Hepatocyte (in vitro differentiated cells): ENCODE data around the gene ZFYVE28.

Experiments used
- EZH2 ChIP-seq: fragments of 200-600 bp; sonication (generic); IDR thresholded peaks from 2 replicates; pipeline ENCODE4 v1.6.1; 2016; ENCODE audit warnings: antibody characterized with exemption, mild to moderate bottlenecking, borderline replicate concordance
- EZH2phosphoT487 ChIP-seq: fragments of 200-600 bp; sonication (generic); IDR thresholded peaks from one replicate; pipeline ENCODE4 v1.6.1; 2018; ENCODE audit warnings: antibody characterized with exemption, mild to moderate bottlenecking, low read depth, moderate library complexity; ENCODE audit not compliant: unreplicated experiment, severe bottlenecking
- TF ChIP-seq, protein P1 (sequence below): fragments of 200-600 bp; sonication (generic); IDR thresholded peaks from 2 replicates; pipeline ENCODE4 v1.5.1; 2016; ENCODE audit warnings: antibody characterized with exemption, mild to moderate bottlenecking; ENCODE audit not compliant: poor library complexity

DNA sequence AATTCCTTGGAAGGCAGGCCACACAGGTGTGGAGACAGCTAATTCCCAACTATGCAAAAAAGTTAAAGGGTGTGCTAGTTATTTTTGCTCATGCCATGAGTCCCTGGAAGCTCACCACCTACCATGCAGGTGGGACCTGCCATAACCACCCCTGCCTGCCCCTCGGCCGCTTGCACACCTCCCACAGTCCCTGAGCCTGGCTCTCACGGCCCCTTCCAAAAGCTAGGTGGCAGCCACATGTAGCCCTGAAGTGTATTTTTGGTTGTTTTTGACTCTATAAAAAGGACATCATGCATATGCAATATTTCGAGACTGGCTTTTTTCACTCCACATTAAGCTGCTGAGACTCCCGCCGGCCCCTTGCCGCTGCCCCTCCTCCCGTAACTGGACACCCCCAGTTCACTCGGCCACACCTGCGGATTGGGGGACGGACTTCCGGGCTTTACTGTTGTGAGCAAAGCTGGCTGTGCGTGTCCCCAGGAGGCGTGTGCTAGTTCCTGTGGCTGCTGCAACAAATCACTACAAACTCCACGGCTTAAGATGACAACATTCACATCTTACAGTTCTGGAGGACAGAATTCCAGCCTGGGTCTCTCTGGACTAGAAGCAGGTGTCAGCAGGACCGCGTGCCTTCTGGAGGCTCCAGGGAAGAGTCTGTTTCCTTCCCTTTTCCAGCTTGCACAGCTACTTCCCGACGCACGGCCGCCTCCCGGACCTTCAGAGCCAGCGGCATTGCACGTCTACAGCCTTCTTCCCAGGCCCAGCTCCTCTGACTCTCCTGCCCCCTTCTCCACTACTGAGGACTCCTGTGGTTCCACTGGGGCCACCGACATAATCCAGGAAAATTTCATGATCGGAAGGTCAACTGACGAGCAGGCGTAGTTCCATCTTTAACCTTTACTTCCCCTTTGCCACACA lies 24.8 kb downstream of the ZFYVE28 start:
- TF ChIP-seq, protein P1, sequence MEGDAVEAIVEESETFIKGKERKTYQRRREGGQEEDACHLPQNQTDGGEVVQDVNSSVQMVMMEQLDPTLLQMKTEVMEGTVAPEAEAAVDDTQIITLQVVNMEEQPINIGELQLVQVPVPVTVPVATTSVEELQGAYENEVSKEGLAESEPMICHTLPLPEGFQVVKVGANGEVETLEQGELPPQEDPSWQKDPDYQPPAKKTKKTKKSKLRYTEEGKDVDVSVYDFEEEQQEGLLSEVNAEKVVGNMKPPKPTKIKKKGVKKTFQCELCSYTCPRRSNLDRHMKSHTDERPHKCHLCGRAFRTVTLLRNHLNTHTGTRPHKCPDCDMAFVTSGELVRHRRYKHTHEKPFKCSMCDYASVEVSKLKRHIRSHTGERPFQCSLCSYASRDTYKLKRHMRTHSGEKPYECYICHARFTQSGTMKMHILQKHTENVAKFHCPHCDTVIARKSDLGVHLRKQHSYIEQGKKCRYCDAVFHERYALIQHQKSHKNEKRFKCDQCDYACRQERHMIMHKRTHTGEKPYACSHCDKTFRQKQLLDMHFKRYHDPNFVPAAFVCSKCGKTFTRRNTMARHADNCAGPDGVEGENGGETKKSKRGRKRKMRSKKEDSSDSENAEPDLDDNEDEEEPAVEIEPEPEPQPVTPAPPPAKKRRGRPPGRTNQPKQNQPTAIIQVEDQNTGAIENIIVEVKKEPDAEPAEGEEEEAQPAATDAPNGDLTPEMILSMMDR, result no peak
- no peak for TF ChIP-seq EZH2
- no peak for TF ChIP-seq EZH2phosphoT487
